Gastroesophageal sphincter (tissue), 4 donors: ENCODE results near the gene IMMP2L. TPM values are rescaled to one million over a fixed set of nuclear protein-coding genes. Genes with fewer than 3 reads are reported as not detected.

Experiments
- ATAC-seq: fragments of 150-250 bp; one replicate; pipeline ENCODE4 v1.9.1; 2016; ENCODE audit warnings: mild to moderate bottlenecking, moderate library complexity
- H3K27ac ChIP-seq, 4 donors: fragments of 200-600 bp; sonication (generic) in 3 of 4; 1 replicate in 3 of 4; 2 replicates in 1 of 4; pipeline ENCODE4 v1.5.1; 2016 to 2019
- H3K27me3 ChIP-seq: fragments of 200-600 bp; sonication (generic); one replicate; pipeline ENCODE4 v1.5.1; 2019
- H3K36me3 ChIP-seq, 2 donors: fragments of 200-600 bp; sonication (generic); one replicate each; pipeline ENCODE4 v1.5.1; 2019; ENCODE audit warnings: control low read depth in 1 of 2
- H3K4me1 ChIP-seq, 3 donors: fragments of 200-600 bp; sonication (generic); 1 replicate in 2 of 3; 2 replicates in 1 of 3; pipeline ENCODE4 v1.5.1; 2016 to 2019; ENCODE audit warnings: control low read depth in 2 of 3
- H3K4me3 ChIP-seq, 2 donors: fragments of 200-600 bp; sonication (generic); one replicate each; pipeline ENCODE4 v1.5.1; 2019; ENCODE audit warnings: mild to moderate bottlenecking in 1 of 2, moderate library complexity in 1 of 2
- H3K9me3 ChIP-seq, 3 donors: fragments of 200-600 bp; sonication (generic); one replicate each; pipeline ENCODE4 v1.5.1; 2017 to 2019; ENCODE audit warnings: control low read depth in 2 of 3
- EP300 ChIP-seq: sonication (generic); formaldehyde crosslinking; IDR thresholded peaks from one replicate; pipeline ENCODE4 v1.6.1; 2017; ENCODE audit warnings: antibody characterized with exemption, mild to moderate bottlenecking
- POLR2A ChIP-seq, 2 donors: fragments of 450-650 bp; IDR thresholded peaks; one replicate each; pipeline ENCODE4 v1.6.1; 2017; ENCODE audit warnings: antibody characterized with exemption in 2 of 2, mild to moderate bottlenecking in 2 of 2, moderate library complexity in 1 of 2
- POLR2AphosphoS5 ChIP-seq: sonication (generic); formaldehyde crosslinking; IDR thresholded peaks from one replicate; pipeline ENCODE4 v1.6.1; 2017; ENCODE audit warnings: antibody characterized with exemption
- WGBS, 2 donors: methylation state at CpG; one replicate each; pipeline ENCODE4 v1.1.5; 2018; ENCODE audit warnings: low coverage in 1 of 2; 5-methylcytosine and 5-hydroxymethylcytosine counted together
- total RNA-seq, 4 donors: library from RNA; depleted of rRNA; stranded (reverse); fragments of >200 nt; gene quantifications; one replicate each; pipeline ENCODE4 v1.1.0, GENCODE V29; 2016
- TF ChIP-seq, protein P1 (sequence below), 4 experiments: fragments of 200-600 bp in 2 of 4; fragments of 450-650 bp in 2 of 4; sonication (generic) in 1 of 4; IDR thresholded peaks; one replicate each; pipeline ENCODE4 v1.5.1; 2017 to 2019; ENCODE audit warnings: antibody characterized with exemption in 4 of 4, mild to moderate bottlenecking in 2 of 4, moderate library complexity in 2 of 4

The IMMP2L gene
- total RNA-seq, 4 donors from 2014 or later, result 13.6 to 38.5 (median 30.1) TPM

DNA sequence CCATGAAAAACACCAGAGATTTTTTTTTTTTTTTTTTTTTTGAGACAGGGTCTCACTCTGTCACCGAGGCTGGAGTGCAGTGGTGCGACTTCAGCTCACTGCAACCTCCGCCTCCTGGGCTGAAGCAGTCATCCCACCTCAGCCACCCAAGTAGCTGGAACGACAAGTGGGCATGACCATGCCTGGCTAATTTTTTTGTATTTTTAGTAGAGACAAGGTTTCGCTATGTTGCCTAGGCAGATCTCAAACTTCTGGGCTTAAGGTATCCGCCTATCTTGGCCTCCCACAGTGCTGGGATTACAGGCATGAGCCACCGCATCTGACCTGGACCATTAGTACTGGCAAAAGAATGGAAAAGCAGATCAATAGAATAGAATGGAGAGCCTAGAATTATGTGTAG lies 530.4 kb downstream of the IMMP2L start:
- no peak overlapping the region for H3K27ac ChIP-seq
- no peak overlapping the region for H3K4me3 ChIP-seq
- TF ChIP-seq, protein P1, sequence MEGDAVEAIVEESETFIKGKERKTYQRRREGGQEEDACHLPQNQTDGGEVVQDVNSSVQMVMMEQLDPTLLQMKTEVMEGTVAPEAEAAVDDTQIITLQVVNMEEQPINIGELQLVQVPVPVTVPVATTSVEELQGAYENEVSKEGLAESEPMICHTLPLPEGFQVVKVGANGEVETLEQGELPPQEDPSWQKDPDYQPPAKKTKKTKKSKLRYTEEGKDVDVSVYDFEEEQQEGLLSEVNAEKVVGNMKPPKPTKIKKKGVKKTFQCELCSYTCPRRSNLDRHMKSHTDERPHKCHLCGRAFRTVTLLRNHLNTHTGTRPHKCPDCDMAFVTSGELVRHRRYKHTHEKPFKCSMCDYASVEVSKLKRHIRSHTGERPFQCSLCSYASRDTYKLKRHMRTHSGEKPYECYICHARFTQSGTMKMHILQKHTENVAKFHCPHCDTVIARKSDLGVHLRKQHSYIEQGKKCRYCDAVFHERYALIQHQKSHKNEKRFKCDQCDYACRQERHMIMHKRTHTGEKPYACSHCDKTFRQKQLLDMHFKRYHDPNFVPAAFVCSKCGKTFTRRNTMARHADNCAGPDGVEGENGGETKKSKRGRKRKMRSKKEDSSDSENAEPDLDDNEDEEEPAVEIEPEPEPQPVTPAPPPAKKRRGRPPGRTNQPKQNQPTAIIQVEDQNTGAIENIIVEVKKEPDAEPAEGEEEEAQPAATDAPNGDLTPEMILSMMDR (IDR thresholded peaks at IDR 0.05), result no peak
- TF ChIP-seq POLR2A (IDR thresholded peaks at IDR 0.05) (no peak), POLR2AphosphoS5 (no peak), EP300 (no peak)
- H3K27me3 ChIP-seq, result no peaks in the 10 kb centered on the region
- peaks cover 0 to 11% (median 0%) of the 10 kb centered on the region in 3 donors for H3K4me1 ChIP-seq
- no peak for ATAC-seq
- no peaks in the 10 kb centered on the region for H3K9me3 ChIP-seq
- WGBS, 2 donors, result 100% methylated on average over 1 to 2 of the region's 7 CpGs
- no peaks in the 10 kb centered on the region for H3K36me3 ChIP-seq

DNA sequence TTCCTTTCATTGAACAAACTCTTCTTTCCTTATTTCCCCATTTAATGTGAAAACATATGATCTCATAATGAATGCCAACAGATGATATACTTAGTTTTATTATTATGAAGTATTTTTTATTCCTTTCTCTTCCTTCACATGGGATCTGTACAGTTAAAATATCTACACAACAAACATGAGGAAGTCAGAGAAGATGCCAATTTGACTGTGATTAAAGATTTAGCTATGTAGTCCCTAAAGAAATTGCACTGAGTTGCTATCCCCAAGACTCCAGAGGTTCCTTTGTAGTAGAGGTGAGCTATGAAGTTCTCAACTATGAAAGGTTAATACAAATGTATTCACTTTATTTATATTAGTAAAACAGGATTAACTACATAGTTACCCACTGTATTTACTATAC lies 532.0 kb downstream of the IMMP2L start:
- Histone ChIP-seq H3K36me3 (no peaks in the 10 kb centered on the region), H3K27me3 (no peaks in the 10 kb centered on the region), H3K9me3 (no peaks in the 10 kb centered on the region), H3K4me3 (no peak overlapping the region), H3K4me1 (peaks cover 0 to 11% (median 0%) of the 10 kb centered on the region in 3 donors), H3K27ac (no peak overlapping the region)
- no peak for ATAC-seq
- TF ChIP-seq EP300 (no peak), POLR2AphosphoS5 (no peak), POLR2A (IDR thresholded peaks at IDR 0.05) (no peak)
- TF ChIP-seq, protein P1 (IDR thresholded peaks at IDR 0.05), result no peak

DNA sequence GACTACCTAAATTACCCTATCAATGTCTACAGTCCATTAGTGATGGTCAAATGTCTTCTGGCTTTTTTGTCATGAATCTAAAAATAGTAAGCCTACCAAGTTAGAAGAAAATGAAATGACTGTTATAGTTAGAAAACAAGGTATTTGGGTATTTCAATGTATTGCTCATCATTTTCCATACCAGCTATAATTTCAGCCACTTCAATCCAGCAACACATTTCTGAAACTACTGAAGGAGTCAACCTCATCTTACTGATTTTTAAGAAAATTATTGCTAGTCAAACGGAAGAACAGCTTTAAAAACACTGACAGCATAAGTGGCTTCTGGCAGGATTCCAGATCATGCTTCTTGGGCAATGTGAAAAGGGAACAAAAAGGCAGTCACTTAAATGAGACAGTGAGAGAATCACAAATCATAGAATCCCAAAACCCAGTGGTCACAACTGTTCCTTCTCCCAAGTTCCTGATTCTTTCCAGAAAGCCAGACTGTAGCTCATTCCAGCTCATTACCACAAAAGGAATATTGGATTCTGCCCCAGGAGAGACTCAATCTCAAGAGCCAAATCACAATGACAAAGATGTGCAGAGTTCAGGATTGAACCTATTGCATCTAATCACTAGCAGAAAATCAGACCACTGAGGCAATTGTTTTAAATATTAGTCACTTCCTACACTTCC lies 532.6 kb downstream of the IMMP2L start:
- H3K27ac ChIP-seq, result no peak overlapping the region
- TF ChIP-seq, protein P1 (IDR thresholded peaks at IDR 0.05), result no peak
- TF ChIP-seq POLR2AphosphoS5 (no peak), POLR2A (IDR thresholded peaks at IDR 0.05) (no peak), EP300 (no peak)
- ATAC-seq, result no peak
- no peaks in the 10 kb centered on the region for H3K9me3 ChIP-seq
- no peaks in the 10 kb centered on the region for H3K27me3 ChIP-seq
- H3K36me3 ChIP-seq, result no peaks in the 10 kb centered on the region
- WGBS, 2 donors, result 11 to 50% methylated on average over 1 of the region's 1 CpG
- H3K4me3 ChIP-seq, result no peak overlapping the region
- peaks cover 0 to 11% (median 0%) of the 10 kb centered on the region in 3 donors for H3K4me1 ChIP-seq

DNA sequence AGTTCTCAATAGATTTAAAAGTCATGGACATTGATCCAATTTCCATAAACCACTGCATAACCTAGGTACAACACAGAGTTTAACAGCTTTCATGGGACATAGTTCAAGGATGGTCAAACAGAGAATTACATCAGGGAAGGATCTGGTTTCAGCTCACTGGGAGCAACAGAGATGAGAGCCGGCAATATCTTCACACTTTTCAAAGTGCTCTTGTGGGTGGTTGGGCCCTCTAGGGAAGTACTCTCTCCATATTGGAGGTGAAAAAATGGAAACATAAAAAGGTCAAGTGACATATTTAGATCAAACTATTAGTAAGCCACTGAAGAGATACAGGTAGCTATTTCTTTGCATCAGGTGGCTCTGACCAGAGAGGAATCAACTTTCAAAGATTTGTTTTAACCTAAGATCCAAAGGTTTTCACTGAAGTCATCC lies 533.1 kb downstream of the IMMP2L start:
- ATAC-seq, result no peak
- WGBS, 2 donors, result 100% methylated on average over 1 of the region's 1 CpG
- Histone ChIP-seq H3K4me1 (peaks cover 0 to 11% (median 0%) of the 10 kb centered on the region in 3 donors), H3K27ac (no peak overlapping the region), H3K9me3 (no peaks in the 10 kb centered on the region), H3K4me3 (no peak overlapping the region), H3K27me3 (no peaks in the 10 kb centered on the region), H3K36me3 (no peaks in the 10 kb centered on the region)
- TF ChIP-seq POLR2AphosphoS5 (no peak), POLR2A (IDR thresholded peaks at IDR 0.05) (no peak), EP300 (no peak)
- TF ChIP-seq, protein P1 (IDR thresholded peaks at IDR 0.05), result no peak

DNA sequence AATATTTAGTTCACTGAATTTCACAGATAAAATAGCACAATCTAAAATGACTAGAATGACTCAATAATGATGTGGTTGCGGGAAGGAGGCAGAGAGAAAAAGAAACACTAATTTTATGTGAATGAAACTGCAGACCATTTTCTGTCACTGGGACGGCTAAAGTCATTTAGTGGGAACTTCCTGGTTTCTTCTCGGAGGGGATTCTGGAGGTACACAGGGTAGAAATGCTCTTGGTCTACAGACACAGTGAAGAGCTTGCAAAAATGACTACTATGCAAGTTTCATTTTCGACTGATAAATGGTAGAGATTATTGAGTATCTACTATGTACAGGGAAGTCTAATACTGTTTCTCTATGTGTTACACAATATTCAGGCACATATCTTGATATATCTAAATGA lies 534.9 kb downstream of the IMMP2L start:
- 76 to 89% methylated on average over 3 to 4 of the region's 4 CpGs for WGBS, 2 donors
- H3K27ac ChIP-seq, result no peak overlapping the region
- H3K4me1 ChIP-seq, result peaks cover 0 to 11% (median 0%) of the 10 kb centered on the region in 3 donors
- ATAC-seq, result no peak
- no peak for TF ChIP-seq POLR2A (IDR thresholded peaks at IDR 0.05)
- no peak for TF ChIP-seq EP300
- no peak for TF ChIP-seq POLR2AphosphoS5
- TF ChIP-seq, protein P1 (IDR thresholded peaks at IDR 0.05), result no peak
- no peaks in the 10 kb centered on the region for H3K27me3 ChIP-seq
- no peaks in the 10 kb centered on the region for H3K36me3 ChIP-seq
- H3K4me3 ChIP-seq, result no peak overlapping the region
- H3K9me3 ChIP-seq, result no peaks in the 10 kb centered on the region
